HG03575 (cell line): ENCODE measurements around the gene PIP5KL1.
"Not testable (repeated sequence)": the region's sequence is repeated elsewhere in the genome, so short reads cannot be mapped to it uniquely, and the experiment has no call there.

Experiments used
- ATAC-seq: cut with Tn5 transposase; IDR thresholded peaks from one replicate; pipeline ENCODE4 v1.9.1; 2021; ENCODE audit not compliant: unreplicated experiment, insufficient number of reproducible peaks, low FRiP score; ENCODE audit errors: extremely low read depth

The PIP5KL1 gene

DNA sequence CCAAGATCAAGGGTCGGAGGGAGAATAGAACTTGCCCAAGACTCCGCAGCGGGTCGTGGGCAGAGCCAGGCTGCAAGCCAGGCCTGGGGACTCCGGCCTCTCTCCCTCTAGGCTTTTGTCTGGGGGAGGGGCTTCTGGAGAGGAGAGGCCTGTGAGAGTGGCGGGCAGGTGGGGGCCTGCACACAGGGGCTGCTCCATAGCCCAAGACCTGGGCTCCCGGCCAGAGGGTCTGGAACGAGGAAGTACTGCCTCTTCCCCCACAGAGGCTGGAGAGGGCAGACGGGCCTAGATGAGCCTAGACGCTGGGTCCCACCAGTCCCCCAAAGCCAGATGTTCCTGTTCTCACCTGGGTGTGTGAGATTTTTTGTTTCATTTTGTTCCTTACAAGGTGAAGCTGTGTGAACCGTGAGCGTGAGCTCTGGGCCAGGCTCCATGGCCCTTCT, 26.0 kb downstream of the PIP5KL1 start:
- ATAC-seq = no peak

DNA sequence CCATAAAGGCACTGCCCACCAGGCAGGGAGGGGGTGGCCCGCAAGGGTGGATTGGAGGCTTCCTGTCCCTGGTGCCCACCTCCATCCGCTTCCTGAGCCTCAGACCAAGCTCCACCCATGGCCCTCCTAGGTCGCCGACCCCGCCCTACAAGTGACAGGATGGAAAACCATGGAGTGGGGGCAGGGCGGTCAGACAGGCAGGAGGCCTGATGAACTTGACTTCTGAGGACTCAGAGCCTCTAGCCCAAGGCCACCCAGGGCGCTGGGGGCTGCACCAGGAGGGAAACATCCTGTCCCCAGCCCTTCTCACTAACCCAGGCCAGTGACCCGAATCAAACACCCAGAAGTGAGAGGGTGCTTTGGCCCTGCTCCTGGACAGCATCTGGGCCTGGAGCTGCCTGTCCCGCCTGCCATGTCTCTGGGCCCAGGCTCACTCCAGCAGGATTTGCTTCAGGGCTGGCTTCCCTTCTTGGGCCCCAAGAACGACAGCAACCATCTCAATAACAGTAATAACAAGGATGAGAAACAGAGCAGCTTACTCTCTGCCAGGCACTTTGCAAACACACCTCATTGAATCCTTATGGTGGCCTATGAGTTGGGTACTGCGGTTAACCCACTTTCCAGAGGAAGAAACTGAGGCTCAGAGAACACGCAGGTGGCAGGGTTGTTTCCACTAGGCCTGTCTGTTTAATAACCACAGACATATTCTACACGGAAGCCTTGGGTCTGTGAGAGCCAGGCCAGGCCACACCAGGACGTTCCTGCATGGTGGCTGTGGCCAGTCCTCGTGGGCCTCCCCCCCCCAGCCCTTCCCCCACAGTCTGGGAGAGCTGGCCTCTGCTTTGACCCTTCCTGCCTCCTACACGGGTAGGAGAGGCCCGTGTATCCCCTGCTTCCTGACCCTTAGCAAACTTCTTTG, 26.8 kb downstream of the PIP5KL1 start:
- no peak for ATAC-seq

DNA sequence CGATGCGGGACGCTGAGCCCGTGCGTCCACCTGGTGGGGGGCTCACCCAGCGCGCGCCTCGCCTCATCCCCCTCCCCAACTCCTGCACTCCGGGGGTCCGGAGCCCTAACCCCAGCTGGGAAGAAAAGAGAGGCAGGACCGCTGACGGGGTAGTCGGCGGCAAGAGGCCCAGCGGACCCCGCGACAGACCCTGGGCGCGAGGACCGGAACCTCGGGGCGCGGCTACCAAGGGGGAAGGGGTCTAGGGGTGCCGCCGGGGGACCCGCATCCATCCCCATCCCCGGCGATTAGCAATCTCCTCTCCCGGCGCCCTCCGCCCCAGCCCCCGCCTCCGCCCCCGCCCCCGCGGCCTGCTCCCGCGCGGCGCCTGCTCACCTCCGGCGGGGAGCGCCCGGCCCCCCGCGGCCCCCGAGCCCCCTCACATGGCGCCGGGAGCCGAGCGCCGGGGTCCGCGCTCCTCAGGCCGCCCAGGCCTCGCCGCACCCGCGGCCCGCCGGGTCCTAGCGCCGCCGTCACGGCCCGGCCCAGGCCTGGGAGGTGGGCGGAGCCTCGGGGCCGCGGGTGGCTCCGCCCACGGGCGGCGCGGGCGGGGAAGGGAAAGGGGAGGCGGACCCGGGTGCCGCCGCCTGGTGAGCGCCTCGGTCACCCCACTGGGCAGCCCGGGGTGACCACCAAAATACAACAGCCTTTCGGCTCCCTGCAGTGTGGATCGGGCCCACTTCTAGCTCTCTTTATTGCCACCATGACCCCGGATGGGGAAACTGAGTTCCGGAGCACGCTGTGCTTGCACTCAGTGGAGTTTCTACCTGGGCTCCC, 31.2 kb downstream of the PIP5KL1 start, which contains the start of gene ST6GALNAC6:
Gene ST6GALNAC6 (minus strand): TSS at position 476 of the 816 bp plus-strand sequence. CDS start 1,622 bp downstream, outside the sequence.
- no peak for ATAC-seq

DNA sequence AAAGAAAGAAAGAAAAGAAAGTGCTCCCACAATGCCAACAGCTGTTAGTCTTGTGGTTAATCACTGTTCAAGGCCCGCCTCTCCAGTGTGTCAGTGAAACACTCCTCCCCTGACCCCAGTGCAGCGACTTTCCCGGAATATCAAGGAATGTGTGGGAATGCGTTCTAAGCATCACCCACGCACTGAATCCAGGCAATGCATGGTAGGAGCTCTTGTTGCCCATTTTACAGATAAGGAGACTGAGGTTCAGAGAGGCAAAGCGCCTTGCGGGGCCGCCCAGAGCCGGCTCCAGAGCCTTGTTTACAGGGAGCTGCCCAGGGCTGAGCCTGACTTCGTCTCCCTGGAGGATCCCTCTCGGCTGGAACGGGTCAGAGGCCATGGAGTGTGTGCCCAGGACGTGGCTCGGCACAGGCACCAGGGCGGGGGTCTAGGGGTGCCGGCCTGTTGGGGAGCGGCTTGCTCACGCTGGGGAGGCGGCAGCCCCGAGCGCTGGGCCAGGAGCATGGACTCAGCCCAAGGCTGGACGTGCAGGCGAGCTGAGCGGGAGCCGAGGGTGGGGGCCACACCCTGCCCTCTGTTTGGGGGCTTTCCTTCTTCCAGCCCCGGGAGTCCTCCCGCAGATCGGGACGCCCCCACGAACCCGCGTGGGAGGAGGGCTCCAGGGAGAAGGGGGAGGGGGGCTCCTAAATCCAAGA, 32.0 kb downstream of the PIP5KL1 start:
- no peak for ATAC-seq

DNA sequence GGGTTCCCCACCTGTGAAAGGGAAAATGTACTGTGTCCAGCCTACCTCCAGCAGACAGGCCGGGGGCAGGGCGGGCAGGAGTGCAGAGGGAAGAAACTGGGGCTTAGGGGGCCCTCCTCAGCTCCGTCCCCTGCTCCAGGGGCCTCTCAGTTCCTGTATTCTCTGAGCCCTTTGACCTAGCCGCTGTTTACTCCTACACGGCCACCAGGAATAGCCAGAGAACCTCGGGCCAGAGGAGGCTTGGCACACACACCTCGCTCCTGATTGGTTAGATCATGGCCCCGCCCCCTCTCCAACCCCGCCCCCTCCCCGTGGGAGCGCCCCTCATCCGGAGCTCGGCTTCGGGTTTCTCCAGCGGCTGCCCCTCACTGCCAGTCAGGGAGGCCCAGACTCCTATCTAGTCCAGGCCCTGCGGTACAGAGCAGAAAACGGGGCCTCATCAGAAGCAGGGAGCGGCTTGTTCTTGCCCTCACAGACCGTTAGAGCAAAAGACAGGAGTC, 33.3 kb downstream of the PIP5KL1 start:
- ATAC-seq = no peak

DNA sequence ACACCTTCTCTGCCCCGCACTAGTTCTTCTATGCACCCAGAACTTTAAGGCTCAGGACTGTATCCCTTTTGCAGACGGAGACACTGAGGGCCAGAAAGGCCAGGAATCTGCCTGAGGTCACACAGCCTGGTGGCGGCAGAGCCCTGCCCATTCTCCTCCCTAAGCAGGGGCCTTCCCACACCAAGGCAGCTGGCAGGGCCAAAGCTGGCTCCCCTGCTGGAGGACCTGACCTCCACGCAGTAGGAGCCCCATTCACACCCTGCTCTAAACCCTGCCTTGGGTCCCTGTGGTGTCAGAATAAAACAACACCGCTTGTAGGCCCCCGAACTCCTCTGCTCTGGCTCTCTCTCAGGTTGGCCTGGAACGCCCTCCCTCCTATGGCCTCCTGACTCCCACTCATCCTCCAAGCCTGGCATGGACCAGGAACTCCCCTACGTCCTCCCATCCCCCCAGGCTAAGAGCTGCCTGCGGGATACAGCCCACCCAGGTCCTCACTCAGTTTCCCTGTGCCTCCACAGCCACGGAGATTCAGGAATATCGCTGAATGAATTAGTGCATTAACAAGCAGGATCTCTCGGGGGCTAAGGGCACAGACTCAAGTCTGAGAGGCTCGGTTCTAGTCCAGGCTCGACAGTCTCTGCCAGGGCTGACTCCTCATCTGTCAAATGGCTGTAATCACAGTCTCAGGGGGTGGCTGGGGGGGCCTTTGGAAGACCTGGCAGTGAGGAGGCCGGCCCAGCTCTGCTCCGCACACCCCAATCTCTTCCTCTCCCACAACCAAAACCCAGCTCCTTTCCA, 34.0 kb downstream of the PIP5KL1 start:
- no peak for ATAC-seq

DNA sequence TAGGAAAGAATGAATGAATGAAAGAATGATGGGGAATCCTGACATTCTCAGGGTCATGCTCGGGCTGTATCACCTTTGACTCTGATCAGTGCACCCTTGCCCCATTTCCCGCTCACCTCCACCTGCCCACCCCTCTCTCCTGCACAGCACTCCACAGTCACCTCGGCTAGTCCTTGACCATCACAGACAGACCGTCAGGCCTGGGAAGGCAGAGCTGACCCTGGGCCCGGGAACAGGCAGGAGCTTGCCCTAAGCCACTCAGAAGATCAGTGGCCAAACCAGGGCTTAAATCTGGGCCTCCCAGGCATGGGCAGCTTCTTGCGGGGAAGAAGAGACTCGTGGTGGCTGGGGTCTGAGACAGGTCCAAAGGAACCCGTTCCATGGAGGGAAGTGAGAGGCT, 34.8 kb downstream of the PIP5KL1 start:
- no peak for ATAC-seq

DNA sequence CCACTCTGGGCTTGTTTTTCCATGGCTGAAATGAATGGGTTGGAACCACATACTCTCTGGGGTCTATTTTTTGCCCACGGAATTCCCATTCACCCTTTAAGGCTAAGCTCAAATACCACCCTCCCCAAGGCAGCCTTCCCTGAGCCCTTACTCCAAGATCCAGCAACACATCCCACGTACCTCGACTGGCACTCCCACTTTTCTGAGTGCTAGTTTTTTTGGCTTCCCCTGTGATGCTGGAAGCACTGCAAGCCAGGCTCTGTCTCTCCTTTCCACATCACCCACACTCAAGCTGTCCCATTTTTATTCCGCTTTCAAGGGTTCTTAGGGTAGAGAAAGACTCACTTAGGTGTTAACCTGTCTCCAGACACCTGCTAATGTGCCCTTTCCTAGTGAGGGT, 37.2 kb downstream of the PIP5KL1 start:
- ATAC-seq = no peak

DNA sequence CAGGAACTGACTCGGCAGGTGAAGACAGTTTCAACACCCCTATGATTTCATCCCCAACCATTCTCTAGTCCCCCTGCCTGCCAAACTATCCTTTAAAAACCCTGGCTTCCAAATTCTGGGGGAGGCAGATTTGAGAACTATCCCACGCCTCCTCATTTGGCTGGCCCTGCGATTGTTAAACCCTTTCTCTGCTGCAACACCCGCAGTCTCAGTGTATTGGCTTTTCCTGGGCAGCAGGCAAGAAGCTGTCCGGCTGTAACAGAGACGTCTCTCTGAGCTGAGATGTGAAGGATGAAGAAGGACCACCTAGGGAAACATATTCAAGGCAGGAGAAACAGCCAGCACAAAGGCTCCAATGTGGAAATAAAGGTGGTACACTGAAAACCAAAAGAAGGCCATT, 37.7 kb downstream of the PIP5KL1 start:
- no peak for ATAC-seq

DNA sequence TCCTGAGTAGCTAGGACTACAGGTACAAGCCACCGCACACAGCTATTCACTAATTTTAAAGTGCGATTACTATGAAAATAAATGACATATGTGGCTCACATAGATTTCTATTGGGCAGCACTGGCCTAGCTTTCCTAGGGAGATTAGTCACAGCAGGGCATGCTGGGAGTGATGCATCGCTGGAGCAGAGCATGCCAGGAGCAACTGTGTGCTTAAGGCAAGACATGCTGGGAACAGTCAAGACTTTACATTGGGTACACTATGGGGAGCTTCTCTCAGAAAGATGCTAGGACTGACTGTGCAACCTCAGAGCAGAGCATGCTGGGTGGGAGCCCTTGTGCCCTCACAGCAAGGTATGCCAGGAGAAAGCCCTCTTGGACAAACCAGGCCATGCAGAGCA, 40.5 kb downstream of the PIP5KL1 start:
- no peak for ATAC-seq

DNA sequence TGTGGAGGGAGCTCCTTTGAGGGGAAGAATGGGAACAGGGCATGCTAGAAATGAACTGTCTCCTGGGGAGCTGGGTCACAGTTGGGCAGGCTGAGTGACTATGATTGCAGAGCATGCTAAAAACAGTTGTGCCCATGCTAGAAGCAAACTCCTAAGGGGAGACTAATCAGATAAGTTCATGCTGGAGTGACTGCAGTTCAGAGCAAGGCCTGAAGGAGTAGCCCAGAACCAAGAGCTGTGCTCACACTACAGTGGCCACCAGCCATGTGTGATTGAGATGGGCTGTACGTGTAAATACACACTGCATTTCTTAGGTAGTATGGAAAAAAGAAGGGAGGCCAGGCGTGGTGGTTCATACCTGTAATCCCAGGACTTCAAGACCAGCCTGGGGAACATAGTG, 42.8 kb downstream of the PIP5KL1 start:
- ATAC-seq = no peak

DNA sequence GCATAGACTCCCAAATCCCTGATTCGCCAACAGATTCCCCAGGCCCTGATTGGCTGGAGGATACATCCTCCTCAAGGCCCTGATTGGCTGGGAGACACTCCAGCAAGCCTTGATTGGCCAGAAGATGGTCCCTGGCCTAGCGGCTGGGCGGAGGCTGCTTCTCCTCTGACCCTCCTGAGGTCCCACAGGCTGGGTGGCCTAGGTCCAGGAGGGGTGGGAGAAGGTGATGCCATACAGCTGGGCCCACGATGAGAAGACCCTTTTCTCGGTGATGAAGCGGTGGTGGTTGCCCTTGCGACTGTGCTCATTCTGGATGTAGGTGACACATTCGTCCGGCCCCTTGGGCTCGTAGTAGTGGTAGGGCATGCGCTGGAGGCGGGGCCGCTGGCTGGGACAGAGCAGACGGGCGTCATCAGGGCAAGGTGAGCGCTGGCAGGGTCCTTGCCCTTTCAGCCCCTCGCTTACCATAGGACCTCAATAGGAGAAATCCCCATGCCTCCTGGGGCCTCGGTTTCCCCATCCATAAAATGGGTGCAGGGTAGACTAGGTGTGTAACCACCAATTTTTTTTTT, 44.1 kb downstream of the PIP5KL1 start:
- no peak for ATAC-seq

DNA sequence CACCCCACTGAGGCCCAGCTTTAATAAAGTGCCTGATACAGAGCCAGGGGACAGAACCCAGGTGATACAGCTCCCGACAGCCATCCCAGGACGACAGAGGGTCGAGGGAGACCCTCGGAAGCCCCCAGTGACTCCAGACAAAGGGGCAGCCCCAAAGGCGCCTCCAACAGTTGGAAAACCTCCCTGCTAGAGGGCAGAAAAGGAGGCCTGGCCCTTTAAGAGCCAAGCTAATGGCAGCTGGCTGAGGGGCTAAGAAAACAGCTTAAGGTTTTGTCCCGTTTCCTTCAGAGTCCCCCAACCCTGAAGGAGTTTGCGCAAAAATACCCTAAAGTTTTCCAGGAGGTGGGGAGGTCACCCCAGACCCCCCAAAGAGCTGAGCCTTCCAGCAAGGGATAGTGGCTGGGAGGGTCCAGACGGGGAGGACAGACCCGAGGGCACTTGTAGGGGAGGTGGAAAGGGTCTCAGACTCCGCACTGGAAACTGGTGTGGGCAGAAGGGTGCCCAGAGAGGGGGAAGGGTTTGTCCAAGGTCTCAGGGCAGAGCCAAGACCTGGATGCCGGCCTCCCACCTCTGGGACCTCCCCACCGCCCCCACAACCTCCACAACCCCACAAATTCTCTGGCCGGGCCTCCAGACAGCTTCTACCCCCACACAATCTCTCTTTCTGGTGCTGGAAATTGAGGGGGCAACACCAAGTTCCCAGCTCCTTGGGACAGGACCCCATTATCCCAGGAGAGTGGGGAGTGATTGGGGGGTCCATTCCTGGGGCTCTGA, 44.9 kb downstream of the PIP5KL1 start:
- no peak for ATAC-seq

DNA sequence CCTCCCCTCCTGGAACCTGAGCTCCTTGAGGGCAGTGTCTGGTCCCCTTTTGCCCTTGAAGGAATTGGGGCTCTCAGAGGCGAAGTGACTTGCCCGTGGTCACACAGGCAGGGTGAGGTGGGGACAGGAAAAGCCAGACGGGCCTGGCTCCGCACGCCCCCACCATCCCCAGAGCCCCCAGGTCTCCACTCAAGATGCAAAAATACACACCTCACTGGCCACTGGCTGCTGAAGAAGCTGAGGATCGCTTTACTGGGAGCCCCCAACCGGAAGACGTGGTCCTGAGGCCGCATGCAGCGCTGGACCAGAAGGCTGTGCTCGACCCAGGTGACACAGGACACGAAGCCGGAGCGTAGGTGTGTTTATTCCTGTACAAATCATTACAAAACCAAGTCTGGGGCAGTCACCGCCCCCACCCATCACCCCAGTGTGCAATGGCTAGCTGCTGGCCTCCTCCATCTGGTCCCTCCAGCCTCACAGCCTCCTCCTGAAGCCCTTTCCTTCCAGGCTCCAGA, 45.5 kb downstream of the PIP5KL1 start:
- no peak for ATAC-seq

DNA sequence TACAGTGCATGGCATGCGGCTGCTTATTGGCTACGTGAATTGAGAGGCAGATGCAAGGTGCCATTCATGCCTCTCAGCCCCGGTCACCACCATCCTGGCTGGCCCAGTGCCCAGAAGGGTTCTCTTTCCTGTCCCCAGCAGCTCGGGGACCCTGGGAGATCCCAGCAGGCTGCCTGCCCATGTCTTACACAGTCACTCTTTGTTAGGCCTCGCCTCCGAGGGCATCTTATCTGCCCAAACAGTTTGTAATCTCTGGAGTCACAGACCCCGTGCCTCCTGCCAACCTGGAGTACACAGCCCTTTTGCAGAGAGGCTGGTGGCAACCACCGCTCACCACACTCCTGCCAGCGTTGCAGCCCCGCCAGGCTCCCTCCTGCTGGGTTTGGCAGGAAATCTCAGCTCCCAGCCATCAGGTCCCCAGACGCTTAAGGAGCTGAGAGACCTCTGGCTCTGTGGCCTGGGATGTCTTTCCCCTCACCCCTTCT, 46.1 kb downstream of the PIP5KL1 start:
- ATAC-seq = no peak

DNA sequence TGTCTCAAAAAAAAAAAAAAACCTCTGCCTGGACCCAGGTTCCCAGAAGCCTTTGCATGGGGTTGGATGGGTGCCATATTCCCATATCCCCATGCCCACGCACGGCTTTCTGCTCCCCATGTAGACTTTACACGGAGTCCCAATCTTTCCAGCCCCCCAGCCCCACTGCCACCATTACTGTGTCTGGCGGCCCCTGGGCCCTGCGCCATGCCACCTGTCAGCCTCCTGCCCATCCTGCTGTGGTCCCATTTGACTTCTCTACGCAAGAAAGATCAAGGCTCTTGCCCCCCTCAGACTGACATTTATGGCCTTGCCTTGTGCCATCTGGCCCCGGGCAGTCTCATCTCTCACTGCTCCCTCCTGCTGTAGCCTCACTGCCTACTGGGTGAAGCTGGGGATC, 46.6 kb downstream of the PIP5KL1 start:
- no peak for ATAC-seq

DNA sequence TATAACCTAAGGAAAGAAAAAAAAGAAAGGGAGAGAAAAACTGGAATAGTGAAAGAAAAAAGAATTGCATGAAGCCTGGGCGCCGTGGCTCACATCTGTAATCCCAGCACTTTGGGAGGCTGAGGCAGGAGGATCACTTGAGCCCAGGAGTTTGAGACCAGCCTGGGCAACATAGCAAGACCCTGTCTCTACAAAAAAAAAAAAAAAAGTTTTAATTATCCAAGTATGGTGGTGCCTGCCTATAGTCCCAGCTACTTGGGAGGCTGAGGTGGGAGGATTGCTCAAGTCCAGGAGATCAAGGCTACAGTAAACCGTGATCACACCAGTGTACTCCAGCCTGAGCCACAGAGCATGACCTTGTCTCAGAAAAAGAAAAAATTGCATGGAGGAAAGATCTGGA, 48.9 kb downstream of the PIP5KL1 start:
- ATAC-seq = not testable (repeated sequence)
